Measurements from ENCODE around the gene TMEM129.
"Not testable (repeated sequence)": the region's sequence is repeated elsewhere in the genome, so short reads cannot be mapped to it uniquely, and the experiment has no call there.

The TMEM129 gene

DNA sequence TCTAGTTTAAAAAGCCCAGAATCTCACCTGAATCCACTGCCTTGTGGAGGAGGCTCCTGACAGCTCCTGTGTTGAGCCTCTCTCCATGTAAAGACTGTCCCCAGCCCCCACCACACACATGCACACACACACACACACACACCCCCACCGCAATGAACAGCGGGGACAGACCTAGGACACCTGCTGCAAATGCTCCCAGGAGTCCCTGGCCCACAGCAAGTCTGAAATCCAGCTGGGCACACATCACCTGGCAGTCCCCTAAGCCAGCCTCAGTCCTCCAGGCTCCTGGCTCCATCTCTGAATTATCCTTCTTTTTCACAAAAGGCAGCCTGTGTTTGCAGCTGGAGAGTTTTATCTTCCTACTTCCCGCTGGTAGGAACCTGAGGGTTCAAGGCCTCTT is 30.4 kb downstream of the TMEM129 start:
- DNase-seq, result no peak

DNA sequence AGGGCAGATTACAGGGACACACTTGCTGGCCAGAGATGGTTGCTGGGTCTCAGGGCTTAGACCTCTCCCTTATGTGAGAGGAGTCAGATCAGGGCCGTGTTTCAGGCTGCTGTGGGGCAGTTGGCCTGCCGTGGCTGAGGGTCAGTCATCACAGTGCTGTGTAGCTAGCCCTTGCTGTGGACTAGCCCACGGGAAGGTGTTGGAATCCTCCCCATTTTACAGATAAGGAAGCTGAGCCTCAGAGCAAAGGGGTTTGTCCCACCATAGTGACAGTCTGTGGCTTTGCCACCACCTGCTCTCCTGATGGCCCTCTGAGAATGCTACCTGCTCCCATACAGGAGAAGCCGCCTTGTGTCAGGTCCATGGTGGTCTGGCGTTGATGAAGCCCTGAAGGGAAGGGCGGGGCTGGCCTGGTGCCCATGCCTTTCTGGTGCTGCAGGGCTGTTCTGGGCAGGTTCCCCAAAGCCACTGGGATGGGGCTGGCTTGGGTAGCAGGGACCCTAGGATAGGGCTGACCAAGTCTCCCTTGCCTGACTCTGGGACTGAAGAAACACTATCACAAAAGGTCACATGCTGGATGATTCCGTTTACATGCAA is 34.6 kb downstream of the TMEM129 start:
- no peak for DNase-seq

DNA sequence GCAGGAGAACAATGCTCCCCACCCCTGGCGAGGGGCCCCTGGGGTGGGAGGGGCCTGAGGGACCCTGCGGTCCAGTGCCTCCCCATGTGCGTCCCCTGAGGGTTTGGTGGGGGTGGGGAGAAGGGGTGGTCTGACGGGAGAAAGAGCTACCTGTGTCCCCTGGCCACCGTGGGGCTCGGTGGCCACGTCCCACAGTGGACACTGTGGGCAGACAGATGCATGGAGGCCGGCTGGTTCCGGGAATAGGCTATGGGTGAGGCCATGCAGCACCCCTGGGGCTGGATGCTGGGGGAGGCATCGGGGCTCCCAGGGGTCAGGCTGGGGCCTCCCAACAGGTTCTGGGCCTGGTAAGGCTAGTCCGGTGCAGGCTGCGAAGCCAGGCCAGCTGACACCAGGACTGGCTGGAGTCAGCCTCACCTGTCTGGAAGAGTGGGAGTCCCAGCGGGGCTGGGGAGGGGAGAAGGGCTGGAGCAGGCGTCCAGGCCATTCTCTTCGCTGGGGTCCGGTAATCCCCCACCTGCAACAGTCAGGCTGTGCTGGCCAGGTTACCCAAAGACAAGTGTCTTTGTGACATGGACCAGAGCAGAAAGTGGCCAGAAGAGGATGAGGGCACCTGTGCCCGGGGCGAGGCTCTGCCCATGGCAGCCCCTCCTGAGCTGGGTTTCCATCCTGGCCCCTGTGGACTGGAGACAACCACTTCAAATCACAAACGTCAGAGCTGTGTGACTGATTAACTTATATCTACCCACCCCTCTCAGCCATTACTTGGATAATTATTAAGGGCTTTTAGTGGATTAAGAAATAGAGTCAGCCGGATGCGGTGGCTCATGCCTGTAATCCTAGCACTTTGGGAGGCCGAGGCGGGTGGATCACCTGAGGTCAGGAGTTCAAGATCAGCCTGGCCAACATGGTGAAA is 35.6 kb downstream of the TMEM129 start:
- DNase-seq, result no peak

DNA sequence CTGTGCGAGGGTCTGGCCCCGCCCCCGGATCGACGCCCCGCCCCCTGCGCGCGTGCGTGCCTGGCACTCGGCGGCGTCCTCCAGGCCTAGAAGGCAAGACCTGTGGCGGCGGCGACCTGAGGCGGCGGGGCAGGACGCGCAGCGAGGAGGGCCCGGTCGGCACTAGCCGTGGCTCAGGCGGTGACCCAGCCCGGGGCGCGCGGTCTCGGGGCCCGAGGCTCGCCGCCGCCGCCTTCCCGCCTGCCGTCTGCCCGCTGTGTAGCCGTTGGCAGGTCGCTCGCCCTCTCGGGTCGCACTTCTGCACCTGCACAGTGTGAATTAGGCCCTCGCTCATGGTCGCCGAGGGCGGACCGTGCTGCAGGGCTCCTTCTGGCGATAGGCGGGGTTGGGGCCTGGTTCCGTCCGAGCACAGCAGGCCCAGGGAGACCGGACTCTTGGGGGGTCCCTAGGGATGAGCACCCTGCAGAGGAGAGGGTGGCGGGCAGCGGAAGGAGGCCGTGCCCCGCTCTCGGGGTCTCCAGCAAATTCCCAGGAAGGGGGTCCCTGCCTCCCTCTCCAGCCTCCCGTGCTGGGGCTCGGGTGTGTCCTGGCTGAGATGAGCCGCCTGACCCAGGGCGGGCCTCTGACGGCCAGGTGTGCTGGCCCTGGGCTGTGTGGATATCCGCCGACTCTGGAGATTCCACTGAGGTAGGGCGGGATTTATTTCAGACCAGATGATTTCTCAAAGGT is 36.5 kb downstream of the TMEM129 start:
- no peak for DNase-seq

DNA sequence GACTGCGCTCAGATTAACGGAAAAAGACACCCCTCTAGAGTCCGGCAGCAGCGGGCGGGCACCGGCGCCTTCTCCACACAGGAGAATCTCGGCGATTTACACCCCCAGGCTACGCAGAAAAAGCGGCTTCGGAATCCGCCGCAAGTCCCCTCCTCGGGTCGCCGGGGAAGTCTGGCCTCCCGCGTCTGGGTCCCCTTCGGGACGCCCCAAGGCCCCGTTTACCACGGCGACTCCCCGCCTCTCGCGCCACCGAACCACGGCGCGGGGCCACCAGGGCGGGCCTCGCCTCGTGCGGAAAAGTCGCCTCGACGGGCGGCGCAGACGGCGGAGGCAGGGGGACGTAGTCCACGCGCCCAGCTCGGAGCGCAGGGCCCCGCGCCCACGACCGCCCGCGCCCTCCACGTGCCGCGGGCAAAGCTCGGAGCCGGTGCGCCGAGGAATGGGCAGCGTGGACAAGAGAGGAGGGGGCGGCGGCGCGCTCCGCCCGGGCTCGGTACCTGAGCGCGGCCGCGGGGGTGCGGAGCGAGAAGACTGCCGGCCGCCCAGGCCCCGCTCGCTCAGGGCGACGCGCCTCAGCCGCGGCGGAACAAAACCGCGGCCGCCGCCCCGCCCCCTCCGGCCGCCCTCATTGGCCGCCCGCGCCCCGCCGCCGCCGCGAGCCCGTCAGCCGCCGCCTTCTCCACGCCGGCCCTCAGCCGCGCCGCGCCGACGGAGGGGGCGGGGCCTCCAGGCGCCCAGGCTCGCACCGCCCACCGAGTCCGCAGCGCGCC is 37.2 kb downstream of the TMEM129 start, which contains the start of gene FAM53A:
TSS of gene FAM53A (minus strand) at position 578 of the 770 bp plus-strand sequence. CDS start 15,572 bp downstream, outside the sequence.
- peak; percentile 94 for DNase-seq

- DNase-seq, result no peak
Measured at GRCh38 chr4:1683261-1683735, 37.8 kb downstream of the TMEM129 start.

GRCh38 chr4:1682860-1683259 is 38.3 kb downstream of the TMEM129 start:
- no peak for DNase-seq

- no peak for DNase-seq
Measured at GRCh38 chr4:1678244-1678643, 42.9 kb downstream of the TMEM129 start.

GRCh38 chr4:1676605-1677525 is 44.3 kb downstream of the TMEM129 start:
- no peak for DNase-seq

GRCh38 chr4:1675802-1676137 is 45.4 kb downstream of the TMEM129 start:
- DNase-seq, result no peak

- no peak for DNase-seq
Measured at GRCh38 chr4:1675136-1675801, 45.9 kb downstream of the TMEM129 start.

DNA sequence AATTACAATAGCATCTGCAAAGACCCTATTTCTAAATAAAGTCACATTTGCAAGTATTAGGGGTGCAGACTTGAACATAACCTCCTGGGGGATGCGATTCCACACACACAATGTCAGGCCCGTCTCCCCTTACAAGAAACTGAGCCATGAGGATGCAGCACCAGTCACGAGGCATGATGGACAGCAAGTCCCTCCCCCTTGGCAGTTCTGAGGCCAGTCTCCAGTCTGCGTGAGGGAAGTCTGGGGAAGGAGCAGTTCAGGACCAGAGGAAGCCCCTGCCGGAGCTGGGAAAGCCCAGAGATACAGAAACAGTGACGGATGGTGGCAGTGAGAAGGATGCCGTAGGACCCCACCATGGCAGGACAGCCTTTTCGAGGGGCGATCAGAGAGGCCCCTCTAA is 46.4 kb downstream of the TMEM129 start:
- no peak for DNase-seq

GRCh38 chr4:1673671-1674070 is 47.5 kb downstream of the TMEM129 start:
- DNase-seq, result no peak

DNA sequence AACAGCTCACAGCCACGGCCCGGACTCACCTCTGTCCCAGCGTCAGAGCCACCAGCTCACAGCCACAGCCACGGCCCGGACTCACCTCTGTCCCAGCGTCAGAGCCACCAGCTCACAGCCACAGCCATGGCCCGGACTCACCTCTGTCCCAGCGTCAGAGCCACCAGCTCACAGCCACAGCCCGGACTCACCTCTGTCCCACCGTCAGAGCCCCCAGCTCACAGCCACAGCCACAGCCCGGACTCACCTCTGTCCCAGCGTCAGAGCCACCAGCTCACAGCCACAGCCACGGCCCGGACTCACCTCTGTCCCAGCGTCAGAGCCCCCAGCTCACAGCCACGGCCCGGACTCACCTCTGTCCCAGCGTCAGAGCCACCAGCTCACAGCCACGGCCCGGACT is 50.1 kb downstream of the TMEM129 start:
- DNase-seq, result not testable (repeated sequence)

- no peak for DNase-seq
Measured at GRCh38 chr4:1670279-1670678, 50.8 kb downstream of the TMEM129 start.

- no peak for DNase-seq
Measured at GRCh38 chr4:1669850-1670249, 51.3 kb downstream of the TMEM129 start.

DNA sequence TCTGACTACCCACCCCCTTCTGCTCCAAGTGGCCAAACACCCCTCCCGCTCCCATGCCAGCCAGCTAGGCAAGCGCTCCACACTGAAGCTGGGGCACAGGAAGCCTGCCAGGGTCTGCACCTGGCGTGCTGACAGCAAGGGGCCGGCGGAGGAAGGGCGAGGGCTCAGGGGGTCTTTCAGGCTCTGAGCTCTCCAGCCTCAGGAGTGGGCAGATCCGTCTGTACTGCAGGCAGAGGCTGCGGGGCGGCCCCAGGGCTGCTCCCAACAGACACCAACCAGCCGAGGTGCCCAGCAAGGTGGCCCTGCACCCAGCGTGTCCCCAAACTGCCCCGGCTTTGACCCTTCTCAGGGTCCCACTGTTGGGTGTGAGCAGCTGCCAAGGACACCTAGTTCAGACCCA is 51.9 kb downstream of the TMEM129 start:
- DNase-seq, result no peak

GRCh38 chr4:1668488-1668840 is 52.7 kb downstream of the TMEM129 start:
- no peak for DNase-seq

DNA sequence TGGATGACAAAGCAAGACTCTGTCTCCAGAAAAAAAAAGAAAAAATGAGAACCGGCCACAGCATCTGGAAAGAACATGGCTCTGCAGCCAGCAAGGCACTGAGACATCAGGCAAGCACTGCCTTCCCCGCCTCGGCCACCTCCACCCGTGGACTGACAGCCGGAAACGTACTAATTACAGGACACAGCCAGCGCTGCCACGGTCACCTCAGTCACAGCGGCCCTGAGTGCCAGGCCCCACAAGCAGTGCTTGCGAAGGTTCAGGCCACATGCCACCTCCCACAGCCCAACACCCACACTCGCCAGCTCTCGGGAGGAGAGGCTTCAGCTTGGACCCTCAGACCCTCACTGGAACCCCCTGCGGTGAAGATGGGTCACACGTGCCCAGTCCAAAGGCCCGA is 53.9 kb downstream of the TMEM129 start:
- no peak for DNase-seq

DNA sequence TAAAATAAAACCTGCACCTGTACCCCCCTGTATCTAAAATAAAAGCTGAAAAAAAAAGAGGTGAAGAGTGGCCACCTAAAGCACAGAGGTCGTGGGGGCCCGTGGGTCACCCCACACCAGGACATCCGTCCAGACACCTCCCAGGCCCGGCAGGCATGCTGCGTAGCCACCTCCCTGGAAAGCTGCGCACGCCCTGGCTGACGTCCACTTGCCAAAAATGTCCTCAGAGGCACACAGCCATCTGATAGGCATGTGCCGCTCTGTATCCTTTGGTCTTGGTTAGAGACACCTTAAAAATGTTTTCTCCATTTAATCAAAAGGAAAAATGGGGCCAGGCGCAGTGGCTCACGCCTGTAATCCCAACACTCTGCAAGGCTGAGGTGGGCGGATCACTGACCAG is 54.7 kb downstream of the TMEM129 start:
- no peak for DNase-seq

Data from activated naive CD4-positive, alpha-beta T cell treated with Interleukin-2 at 50 U/mL for 16 hours (primary cell).